BLaER1 treated with 17β-estradiol and CSF1 and Interleukin-3, amounts not matched to agents 10 nM and 100 nM (cell line): ENCODE data around the gene P4HTM.

ENCODE experiments used
- H3K27ac ChIP-seq, 11 experiments: shearing (Covaris generic); formaldehyde crosslinking; 2 replicates each; pipeline ENCODE4 v1.8.1; 2022
- H3K27me3 ChIP-seq, 11 experiments: shearing (Covaris generic); formaldehyde crosslinking; 2 replicates each; pipeline ENCODE4 v1.8.1; 2022
- H3K36me3 ChIP-seq, 11 experiments: shearing (Covaris generic); formaldehyde crosslinking; 2 replicates each; pipeline ENCODE4 v1.8.1; 2022
- H3K4me1 ChIP-seq, 10 experiments: shearing (Covaris generic); formaldehyde crosslinking; 2 replicates each; pipeline ENCODE4 v1.8.1; 2022
- H3K4me2 ChIP-seq, 11 experiments: shearing (Covaris generic); formaldehyde crosslinking; 2 replicates each; pipeline ENCODE4 v1.8.1; 2022
- H3K4me3 ChIP-seq, 10 experiments: shearing (Covaris generic); formaldehyde crosslinking; 2 replicates each; pipeline ENCODE4 v1.8.1; 2022
- H3K9ac ChIP-seq, 11 experiments: shearing (Covaris generic); formaldehyde crosslinking; 2 replicates each; pipeline ENCODE4 v1.8.1; 2022
- H3K9me3 ChIP-seq, 11 experiments: shearing (Covaris generic); formaldehyde crosslinking; replicated peaks in 1 of 11; 2 replicates each; pipeline ENCODE4 v1.8.1; 2022
- H4K20me1 ChIP-seq, 11 experiments: shearing (Covaris generic); formaldehyde crosslinking; 2 replicates each; pipeline ENCODE4 v1.8.1; 2022
- Cebpa-rat ChIP-seq, 11 experiments: shearing (Covaris generic); IDR thresholded peaks; 2 replicates each; pipeline ENCODE4 v1.8.1; 2022

P4HTM gene

GRCh38 chr3:49021813-49022687 is 32.0 kb downstream of the P4HTM start, which contains the start of gene NDUFAF3:
Gene NDUFAF3, plus strand, starts transcription at chr3:49022121. Its CDS starts 24 bp downstream, at chr3:49022145.
- Histone ChIP-seq H3K27me3 (no peaks in the 10 kb centered on the region), H3K4me3 (peak within 1 kb of the TSS; percentile 74 to 99 (median 92)), H3K9me3 (no peaks in the 10 kb centered on the region), H3K9ac (peak within 1 kb of the TSS; percentile 98 to 100 (median 99)), H3K27ac (peak within 1 kb of the TSS; percentile 96 to 100 (median 99)), H3K36me3 (peaks cover 42 to 45% (median 43%) of the 10 kb centered on the region in 11 experiments), H4K20me1 (peaks cover 6 to 56% (median 53%) of the 10 kb centered on the region in 11 experiments; a peak in 20 of 22 replicates), H3K4me1 (peaks cover 60 to 70% (median 65%) of the 10 kb centered on the region in 10 experiments), H3K4me2 (peak within 1 kb of the TSS; percentile 96 to 100 (median 99))
- no peak for TF ChIP-seq Cebpa-rat (IDR thresholded peaks at IDR 0.05)

- H3K36me3 ChIP-seq: peaks cover 47 to 51% (median 49%) of the 10 kb centered on the region in 11 experiments
- no peaks in the 10 kb centered on the region for H3K9me3 ChIP-seq
- peak overlapping the region; percentile 96 to 100 (median 99) for H3K4me2 ChIP-seq
- peak overlapping the region; percentile 98 to 100 (median 99) for H3K9ac ChIP-seq
- H3K27ac ChIP-seq: peak overlapping the region; percentile 96 to 100 (median 99)
- TF ChIP-seq Cebpa-rat (IDR thresholded peaks at IDR 0.05): no peak
- H4K20me1 ChIP-seq: peaks cover 6 to 56% (median 47%) of the 10 kb centered on the region in 11 experiments; a peak in 20 of 22 replicates
- H3K27me3 ChIP-seq: no peaks in the 10 kb centered on the region
- peak overlapping the region; percentile 74 to 99 (median 92) for H3K4me3 ChIP-seq
- peaks cover 60 to 70% (median 65%) of the 10 kb centered on the region in 10 experiments for H3K4me1 ChIP-seq
These were observed 32.7 kb downstream of the P4HTM start for GRCh38 chr3:49022688-49023171.

- Histone ChIP-seq H3K4me1 (peaks cover 70 to 75% (median 71%) of the 10 kb centered on the region in 10 experiments), H3K9me3 (no peaks in the 10 kb centered on the region), H3K27ac (peak overlapping the region in 3 of 11 experiments; percentile 3 to 99 (median 56); a peak in 2 of 22 replicates), H3K4me3 (peak overlapping the region in 7 of 10 experiments; percentile 16 to 97 (median 91); a peak in 10 of 20 replicates), H3K4me2 (peak overlapping the region; percentile 96 to 100 (median 99)), H3K9ac (peak overlapping the region; percentile 11 to 100 (median 99); a peak in 15 of 22 replicates), H3K27me3 (no peaks in the 10 kb centered on the region), H4K20me1 (peaks cover 6 to 62% (median 45%) of the 10 kb centered on the region in 11 experiments; a peak in 19 of 22 replicates), H3K36me3 (peaks cover 47 to 55% (median 53%) of the 10 kb centered on the region in 11 experiments)
- no peak for TF ChIP-seq Cebpa-rat (IDR thresholded peaks at IDR 0.05)
These were observed 33.7 kb downstream of the P4HTM start for GRCh38 chr3:49023775-49024174.

- H3K27me3 ChIP-seq: no peaks in the 10 kb centered on the region
- H3K36me3 ChIP-seq: peaks cover 47 to 55% (median 53%) of the 10 kb centered on the region in 11 experiments
- H3K9ac ChIP-seq: peak overlapping the region in 10 of 11 experiments; percentile 16 to 100 (median 99); a peak in 16 of 22 replicates
- H4K20me1 ChIP-seq: peaks cover 6 to 62% (median 45%) of the 10 kb centered on the region in 11 experiments; a peak in 19 of 22 replicates
- H3K4me1 ChIP-seq: peaks cover 66 to 71% (median 67%) of the 10 kb centered on the region in 10 experiments
- H3K4me2 ChIP-seq: peak overlapping the region; percentile 96 to 100 (median 99); a peak in 21 of 22 replicates
- peak overlapping the region in 5 of 11 experiments; percentile 5 to 99 (median 56); a peak in 5 of 22 replicates for H3K27ac ChIP-seq
- no peaks in the 10 kb centered on the region for H3K9me3 ChIP-seq
- TF ChIP-seq Cebpa-rat (IDR thresholded peaks at IDR 0.05): no peak
- H3K4me3 ChIP-seq: peak overlapping the region in 4 of 10 experiments; percentile 3 to 36 (median 13); a peak in 4 of 20 replicates
These were observed 34.4 kb downstream of the P4HTM start for GRCh38 chr3:49024449-49024848.

- peaks cover 51 to 62% (median 58%) of the 10 kb centered on the region in 11 experiments for H3K36me3 ChIP-seq
- no peaks in the 10 kb centered on the region for H3K9me3 ChIP-seq
- peak overlapping the region in 8 of 11 experiments; percentile 3 to 99 (median 26); a peak in 12 of 22 replicates for H3K27ac ChIP-seq
- H3K4me2 ChIP-seq: peak overlapping the region; percentile 20 to 100 (median 99)
- peaks cover 6 to 62% (median 48%) of the 10 kb centered on the region in 11 experiments; a peak in 19 of 22 replicates for H4K20me1 ChIP-seq
- H3K4me1 ChIP-seq: peaks cover 64 to 73% (median 66%) of the 10 kb centered on the region in 10 experiments
- no peak for TF ChIP-seq Cebpa-rat (IDR thresholded peaks at IDR 0.05)
- H3K9ac ChIP-seq: peak overlapping the region; percentile 16 to 100 (median 98); a peak in 16 of 22 replicates
- H3K27me3 ChIP-seq: no peaks in the 10 kb centered on the region
- H3K4me3 ChIP-seq: peak overlapping the region in 7 of 10 experiments; percentile 3 to 36 (median 26); a peak in 8 of 20 replicates
These were observed 35.2 kb downstream of the P4HTM start for GRCh38 chr3:49025005-49025792.

GRCh38 chr3:49025793-49026520 is 35.9 kb downstream of the P4HTM start:
- Histone ChIP-seq H3K4me1 (peaks cover 64 to 73% (median 66%) of the 10 kb centered on the region in 10 experiments), H3K4me3 (peak overlapping the region in 5 of 10 experiments; percentile 2 to 30 (median 26); a peak in 5 of 20 replicates), H3K9ac (peak overlapping the region; percentile 16 to 100 (median 98); a peak in 11 of 22 replicates), H3K9me3 (no peaks in the 10 kb centered on the region), H3K27me3 (no peaks in the 10 kb centered on the region), H3K36me3 (peaks cover 59 to 69% (median 66%) of the 10 kb centered on the region in 11 experiments), H4K20me1 (peaks cover 6 to 67% (median 49%) of the 10 kb centered on the region in 11 experiments; a peak in 19 of 22 replicates), H3K27ac (peak overlapping the region in 7 of 11 experiments; percentile 2 to 99 (median 19); a peak in 9 of 22 replicates), H3K4me2 (peak overlapping the region; percentile 20 to 100 (median 99))
- TF ChIP-seq Cebpa-rat (IDR thresholded peaks at IDR 0.05): no peak

- Histone ChIP-seq H3K4me2 (peak overlapping the region; percentile 20 to 100 (median 99); a peak in 19 of 22 replicates), H3K9ac (no peak overlapping the region), H3K4me1 (peaks cover 64 to 73% (median 66%) of the 10 kb centered on the region in 10 experiments), H3K27ac (peak overlapping the region in 2 of 11 experiments; percentile 2 to 8; a peak in 1 of 22 replicates), H3K4me3 (no peak overlapping the region), H3K27me3 (no peaks in the 10 kb centered on the region), H4K20me1 (peaks cover 6 to 71% (median 49%) of the 10 kb centered on the region in 11 experiments; a peak in 19 of 22 replicates), H3K36me3 (peaks cover 64 to 75% (median 72%) of the 10 kb centered on the region in 11 experiments), H3K9me3 (no peaks in the 10 kb centered on the region)
- no peak for TF ChIP-seq Cebpa-rat (IDR thresholded peaks at IDR 0.05)
These were observed 36.5 kb downstream of the P4HTM start for GRCh38 chr3:49026536-49026935.
